Pulmonary artery endothelial cell (primary cell): ENCODE results near the gene CSK. TPM values are rescaled to one million over a fixed set of nuclear protein-coding genes. Genes with fewer than 3 reads are reported as not detected.
"Not testable (repeated sequence)": the region's sequence is repeated elsewhere in the genome, so short reads cannot be mapped to it uniquely, and the experiment has no call there.

Experiments used
- DNase-seq: peaks from one replicate; pipeline ENCODE4 v3.0.0-alpha.2; 2011; ENCODE audit warnings: low read depth, low spot score
- total RNA-seq: library from RNA; depleted of rRNA; stranded (reverse); fragments of >200 nt; gene quantifications from 2 replicates; pipeline ENCODE4 v1.2.3, GENCODE V29; 2014

Gene CSK
- total RNA-seq, 1 donor from 2014 or later: 39.5 TPM

DNA sequence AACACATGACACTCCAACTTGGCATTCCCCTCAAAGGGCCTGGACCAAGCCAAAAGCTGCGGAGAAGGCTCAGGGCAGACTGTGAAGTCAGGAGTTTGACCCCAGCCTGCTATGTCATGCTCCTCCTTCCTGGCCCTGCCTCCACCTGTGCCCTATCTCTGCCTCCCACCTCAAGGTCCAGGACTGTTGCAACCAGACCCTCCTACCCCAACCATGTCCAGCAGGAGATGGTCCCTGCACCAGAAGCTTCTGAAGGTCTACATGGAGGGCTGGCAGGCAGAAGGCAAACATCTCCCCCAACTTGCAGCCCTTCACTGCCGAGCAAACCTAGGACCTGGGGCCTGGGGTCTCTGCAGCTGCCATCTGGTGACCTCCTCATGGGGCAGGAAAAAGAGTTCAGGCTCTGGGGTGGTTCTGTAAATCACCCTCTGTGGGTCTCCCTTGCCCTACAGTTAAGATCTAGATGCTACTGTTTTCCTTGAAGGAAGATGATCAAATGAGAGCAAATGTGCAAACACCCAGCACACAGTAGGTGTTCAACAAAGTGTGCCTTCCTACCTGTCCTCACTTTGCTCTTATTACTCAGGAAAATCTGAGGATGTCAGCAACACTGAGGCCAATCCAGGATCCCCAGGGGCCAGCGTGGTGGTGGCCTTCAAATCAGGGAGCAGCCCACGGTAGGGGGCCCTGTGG, 11.5 kb upstream of the CSK start:
- no peak for DNase-seq

DNA sequence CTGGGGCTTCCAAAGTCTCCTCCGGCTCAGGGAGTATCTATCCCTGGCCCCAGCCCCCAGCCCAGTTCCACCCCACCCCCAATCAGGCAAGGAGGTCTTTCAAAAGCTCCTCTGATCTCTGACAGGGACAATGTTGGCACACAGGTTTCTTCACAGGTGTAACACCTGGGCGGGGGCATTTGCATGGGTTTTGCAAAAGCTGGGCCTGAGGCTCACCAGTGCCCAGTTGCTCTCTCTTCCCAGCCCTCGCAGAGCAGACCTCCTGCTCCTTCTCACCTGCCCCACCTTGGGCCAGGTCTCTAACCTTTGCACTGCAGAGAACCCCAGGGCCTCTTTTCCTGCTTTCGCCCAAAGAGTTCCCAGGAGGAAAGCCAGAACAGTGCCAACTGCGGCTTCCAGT, 8.6 kb upstream of the CSK start:
- DNase-seq: no peak

DNA sequence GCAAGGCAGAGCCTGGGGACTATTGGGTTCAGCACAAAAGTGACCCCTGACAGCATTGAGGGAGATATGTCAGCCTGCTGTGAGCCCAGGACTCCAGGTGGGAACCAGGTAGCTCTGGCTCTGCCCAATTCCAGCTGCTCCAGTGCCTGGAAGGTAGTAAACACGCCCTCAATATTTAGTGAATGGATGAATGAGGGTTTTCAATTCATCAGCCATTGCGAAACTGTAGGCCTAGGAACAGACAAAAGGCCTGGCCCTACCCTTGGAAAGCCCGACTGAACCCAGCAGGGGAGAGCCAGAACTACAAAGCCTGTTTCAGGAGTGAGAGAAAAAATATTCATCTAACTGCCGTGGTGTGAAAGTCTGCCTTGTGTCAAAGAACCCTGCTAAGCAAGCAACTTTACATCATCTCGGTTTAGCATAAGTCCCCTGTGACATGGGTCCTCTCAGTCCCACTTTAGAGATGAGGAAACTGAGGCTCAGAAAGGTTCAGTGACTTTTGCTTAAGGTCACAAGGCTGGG, 8.1 kb upstream of the CSK start:
- no peak for DNase-seq

DNA sequence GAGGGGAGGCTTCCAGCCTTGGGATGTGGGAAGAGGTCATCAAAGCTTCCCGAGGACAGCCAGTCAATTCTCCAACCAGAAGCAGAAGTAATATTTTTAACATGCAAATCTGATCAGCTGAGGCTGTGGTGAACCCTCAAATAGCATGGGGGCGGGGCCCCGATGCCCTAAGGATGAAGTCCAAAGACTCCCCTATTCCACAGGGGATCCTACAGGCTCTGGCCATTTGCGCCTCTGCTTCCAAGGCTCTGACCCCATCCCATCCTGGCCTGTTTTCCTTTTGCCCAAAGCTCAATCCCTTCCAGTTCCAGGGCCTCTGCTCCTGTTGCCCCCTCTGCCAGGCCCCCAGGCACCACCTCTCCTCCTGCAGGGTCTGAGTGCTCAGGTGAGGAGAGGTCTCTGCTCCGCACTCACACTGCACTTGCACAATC, 6.7 kb upstream of the CSK start:
- DNase-seq: no peak

DNA sequence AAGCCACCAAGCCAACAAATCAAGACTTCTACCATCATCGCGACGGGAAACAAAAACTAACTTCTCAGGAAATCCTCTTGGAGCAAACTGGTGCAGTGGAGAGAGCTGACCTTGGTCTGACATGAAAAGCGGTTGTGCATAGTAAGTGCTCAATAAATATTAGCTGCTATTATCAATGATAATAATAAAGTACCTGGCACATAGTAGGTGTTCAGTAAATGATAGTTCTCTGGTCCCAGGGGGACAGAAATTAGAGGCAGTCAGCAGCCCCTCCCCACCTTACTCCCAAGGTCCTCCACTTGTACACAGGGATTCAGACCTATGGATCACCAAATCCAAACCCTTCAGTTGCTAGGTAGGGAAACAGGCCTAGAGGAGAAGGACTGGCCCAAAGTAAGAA, 6.0 kb upstream of the CSK start:
- DNase-seq: no peak

- DNase-seq: no peak
These were observed 4.8 kb upstream of the CSK start for GRCh38 chr15:74776821-74777768.

DNA sequence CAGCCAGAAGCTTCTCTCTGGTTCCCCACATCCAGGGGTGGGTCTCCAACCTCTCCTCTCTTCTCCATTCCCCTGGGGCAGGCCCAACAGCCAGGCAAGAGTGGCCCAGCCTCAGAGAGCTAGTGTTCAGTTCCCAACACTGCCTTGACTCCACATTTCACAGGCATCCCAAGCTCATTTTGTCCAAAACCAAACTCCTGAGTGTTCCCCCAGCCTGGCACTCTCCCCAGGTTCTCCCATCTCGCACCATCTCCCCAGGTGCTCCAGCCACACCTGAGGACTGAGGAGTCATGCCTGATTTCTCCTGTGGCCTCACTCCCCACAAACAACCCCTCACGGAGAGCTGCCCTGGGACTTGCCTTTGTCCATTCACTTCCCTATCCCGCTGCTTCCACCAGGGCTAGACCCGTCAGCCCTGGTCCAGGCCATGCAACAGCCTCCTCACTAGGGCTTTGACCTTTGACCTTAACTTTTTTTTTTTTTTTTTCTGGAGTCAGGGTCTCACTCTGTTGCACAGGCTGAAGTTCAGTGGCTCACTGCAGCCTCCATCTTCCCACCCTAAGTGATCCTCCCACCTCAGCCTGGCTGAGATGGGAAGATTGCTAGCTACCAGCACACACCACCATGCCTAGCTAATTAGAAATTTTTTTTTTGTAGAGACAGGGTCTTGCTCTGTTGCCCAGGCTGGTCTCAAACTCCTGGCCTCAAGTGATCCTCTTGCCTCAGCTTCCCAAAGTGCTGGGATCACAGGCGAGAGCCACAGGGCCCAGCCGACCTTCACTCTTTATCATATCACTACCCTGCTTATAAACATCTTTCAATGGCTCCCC, 3.9 kb upstream of the CSK start:
- no peak for DNase-seq

GRCh38 chr15:74778599-74778970, 3.3 kb upstream of the CSK start:
- no peak for DNase-seq

DNA sequence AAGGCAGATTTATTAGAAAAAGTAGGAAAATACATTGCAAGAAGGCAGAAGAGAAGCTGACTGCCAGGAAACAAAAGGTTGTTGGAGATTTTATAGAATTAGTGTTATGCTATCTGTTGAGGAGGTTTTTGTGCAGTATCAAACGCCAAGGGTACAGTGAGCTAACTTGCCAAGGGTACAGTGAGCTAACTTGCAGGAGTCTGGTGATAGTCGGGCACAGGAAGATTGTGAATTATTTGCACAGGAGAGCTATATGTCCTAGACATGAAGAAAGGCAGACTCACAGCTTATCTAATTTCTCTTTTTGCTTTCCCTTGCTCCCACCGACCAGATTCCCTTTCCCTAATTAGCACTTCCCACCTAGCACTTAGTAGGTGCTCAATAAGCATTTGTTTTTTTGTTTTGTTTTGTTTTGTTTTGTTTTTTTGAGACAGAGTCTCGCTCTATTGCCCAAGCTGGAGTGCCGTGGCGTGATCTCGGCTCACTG, 2.7 kb upstream of the CSK start:
- DNase-seq: no peak

DNA sequence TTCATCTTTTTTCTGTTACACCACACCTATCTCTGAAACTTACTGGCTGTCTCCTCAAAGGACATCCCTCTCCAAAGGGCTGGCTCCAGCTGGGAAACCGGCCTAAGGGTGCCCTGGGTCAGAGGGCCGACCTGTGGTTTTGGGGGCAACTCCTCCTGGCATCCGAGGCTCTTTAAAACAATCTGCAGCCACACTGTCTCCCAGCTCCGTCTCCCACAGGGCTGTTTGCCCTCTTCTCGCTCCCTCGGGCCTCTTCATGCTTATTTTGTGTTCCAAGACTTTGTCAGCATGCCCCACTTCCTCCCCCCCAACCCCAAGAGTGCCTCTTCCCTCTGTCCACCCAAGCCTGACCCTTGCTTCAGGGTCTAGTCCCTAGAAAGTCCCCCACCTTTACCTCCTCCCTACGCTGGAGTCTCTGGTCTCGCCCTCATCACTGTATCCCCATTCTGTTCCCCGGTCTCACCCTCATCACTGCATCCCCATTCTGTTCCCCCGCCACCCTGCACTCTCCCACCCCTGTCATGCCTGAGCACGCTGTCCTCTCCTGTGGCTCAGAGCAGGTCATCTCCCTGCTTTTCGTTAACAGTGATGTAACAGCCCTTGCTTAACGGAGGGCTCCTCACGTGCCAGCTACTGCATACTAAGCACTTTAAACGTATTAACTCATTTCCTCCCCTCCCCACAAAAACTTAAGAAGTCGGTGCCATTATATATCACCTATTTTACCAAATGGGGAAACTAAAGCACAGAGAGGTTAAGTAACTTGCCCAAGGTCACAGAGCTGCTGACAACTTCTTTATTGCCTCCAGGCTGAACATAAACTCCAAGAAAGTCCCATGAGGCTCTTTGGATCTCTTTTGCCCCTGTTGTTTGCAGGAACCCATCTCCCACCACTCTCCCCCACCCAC, 1.1 kb upstream of the CSK start:
- no peak for DNase-seq

GRCh38 chr15:74782259-74783071, 585 bp downstream of the CSK start:
- DNase-seq: no peak

GRCh38 chr15:74783072-74783807, 1.4 kb downstream of the CSK start:
- DNase-seq: no peak

GRCh38 chr15:74783808-74784175, 1.9 kb downstream of the CSK start:
- DNase-seq: no peak

GRCh38 chr15:74784426-74785193, 2.7 kb downstream of the CSK start:
- no peak for DNase-seq

DNA sequence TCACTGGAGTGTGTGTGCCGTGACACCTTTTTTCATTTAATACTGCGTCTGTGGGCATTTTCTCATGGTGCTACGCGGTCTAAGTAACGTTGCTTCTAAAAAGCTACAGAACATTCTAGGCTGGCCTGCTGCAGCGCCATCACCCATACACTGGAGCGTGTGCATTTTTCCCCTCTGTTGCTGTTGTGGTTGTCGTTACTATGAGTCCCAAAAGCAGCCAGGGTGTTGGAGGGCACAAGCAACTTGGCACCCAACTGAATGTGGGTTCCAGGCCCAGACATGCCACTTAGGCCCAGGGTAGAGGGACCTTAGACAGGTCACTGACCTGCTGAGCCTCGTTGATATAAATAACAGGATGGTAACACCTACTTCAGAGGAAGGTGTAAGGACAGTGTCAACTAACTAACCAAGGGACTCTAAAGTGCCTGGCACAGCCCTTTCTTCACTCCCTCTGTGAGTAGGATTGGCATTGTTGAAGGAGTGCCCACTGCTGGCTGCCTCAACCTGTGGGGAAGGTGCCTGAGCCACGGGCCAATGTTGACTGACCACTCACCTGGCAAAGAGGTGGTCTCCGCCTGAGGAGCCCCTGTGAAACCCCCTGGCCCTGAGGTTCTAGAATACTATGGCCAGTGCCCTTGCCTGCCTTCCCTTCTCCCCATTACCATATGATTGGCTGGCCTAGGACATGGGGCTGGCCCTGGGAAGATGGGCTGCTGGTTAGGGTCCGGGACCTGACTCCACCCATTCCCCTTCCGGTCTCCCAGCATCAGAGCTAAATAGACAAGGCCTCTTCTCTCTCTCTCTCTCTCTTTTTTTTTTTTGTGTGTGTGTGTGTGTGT, 3.5 kb downstream of the CSK start:
- DNase-seq: no peak

GRCh38 chr15:74786081-74786480, 4.2 kb downstream of the CSK start:
- not testable (repeated sequence) for DNase-seq

DNA sequence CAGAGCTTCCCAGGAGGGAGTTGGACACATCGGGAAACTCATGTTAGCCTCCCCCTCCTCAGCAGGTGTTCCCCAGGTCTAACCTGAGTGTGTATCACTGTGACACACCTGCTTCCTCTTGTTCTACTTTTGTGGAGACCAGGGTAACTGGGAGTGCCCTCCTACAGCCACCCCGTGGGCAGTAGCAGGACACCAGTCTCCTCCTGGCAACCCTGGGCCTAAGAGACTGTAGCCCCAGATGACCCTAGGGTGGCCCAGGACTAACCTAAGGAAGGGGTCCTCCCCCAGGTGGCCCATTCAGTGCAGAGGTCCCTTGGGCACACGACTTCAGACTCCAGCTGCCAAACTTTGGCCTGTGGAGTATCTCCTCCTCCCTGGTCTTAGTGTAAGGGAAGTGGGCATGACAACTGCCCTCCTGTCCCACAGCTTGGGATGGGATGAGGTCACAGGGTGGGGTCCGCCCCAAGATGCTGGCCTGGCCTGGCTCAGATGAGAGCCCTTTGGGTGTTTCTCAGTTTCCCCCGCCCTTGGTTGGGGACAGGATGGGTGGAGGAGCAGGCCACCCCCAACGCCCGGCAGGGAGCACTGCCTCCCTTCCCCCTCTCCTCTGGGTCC, 4.8 kb downstream of the CSK start:
- no peak for DNase-seq
